NCI-H1436 treated with DMSO at 0.1 percent for 48 hours (cell line): Measurements from ENCODE around the gene LY6G6D.

Experiments
- DNase-seq: peaks from one replicate; lab custom pipeline; 2025; lab: John Stamatoyannopoulos, UW

The LY6G6D gene

DNA sequence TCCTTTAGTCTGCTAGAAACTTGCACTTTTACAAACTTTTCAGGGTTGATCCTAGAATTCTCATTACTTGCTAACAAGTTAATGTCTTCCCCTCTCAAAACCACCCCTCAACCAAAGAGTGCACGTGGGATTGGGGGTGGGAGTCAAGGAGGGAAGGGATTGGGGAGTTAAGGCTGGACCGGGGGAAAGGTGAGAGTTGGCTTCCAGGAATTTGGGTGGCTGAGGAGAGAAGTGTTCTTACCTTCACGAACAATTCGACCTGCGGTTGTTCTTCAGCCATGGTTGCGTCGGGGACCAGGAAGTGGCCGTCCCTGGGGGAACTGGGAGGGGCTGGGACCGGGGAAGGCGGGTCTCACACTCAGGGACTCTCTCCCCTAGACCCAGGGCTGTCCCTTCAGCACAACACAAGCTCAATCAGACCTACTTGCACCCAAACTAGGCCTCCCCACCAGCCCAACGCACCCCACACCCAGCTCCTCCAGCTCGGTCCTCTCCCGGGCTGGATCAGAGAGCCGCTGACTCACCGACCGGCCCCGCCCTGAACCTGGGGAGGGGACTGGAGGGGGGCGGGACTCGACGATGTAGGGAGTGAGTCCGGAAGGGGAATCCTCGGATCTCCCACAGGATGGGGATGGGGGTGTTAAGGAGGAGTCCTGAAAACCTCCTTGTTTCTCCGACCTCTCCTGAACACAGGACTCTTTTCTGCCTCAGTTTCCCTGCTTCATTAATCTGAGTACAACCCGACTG lies 21.0 kb downstream of the LY6G6D start, which contains the start of gene CLIC1:
TSS of gene CLIC1 (minus strand) at position 510 of the 747 bp plus-strand sequence. CDS start at position 280, 230 bp downstream.
- DNase-seq = peak; percentile 63

DNA sequence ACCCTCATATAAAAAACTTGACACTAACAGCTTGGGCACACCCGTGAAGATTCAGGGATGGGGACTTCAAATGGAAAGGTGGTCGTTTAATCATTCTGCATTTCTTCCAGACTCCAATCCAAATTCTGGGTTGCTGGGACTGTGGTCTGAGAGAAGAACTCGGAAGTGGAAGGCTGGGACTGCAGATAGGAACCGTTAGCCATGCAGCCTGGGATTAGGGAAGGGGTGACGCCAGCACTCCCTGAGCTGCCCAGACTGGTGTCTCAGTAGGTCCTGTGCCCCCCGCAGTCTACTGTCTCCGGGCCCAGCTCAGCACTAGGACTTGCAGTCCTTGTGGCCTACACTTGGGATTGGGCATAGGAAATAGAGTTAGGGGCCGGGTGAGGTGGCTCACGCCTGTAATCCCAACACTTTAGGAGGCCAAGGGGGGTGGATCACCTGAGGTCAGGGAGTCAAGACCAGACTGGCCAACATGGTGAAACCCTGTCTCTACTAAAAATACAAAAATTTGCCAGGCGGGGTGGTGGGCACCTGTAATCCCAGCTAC lies 21.7 kb downstream of the LY6G6D start:
- DNase-seq = no peak

DNA sequence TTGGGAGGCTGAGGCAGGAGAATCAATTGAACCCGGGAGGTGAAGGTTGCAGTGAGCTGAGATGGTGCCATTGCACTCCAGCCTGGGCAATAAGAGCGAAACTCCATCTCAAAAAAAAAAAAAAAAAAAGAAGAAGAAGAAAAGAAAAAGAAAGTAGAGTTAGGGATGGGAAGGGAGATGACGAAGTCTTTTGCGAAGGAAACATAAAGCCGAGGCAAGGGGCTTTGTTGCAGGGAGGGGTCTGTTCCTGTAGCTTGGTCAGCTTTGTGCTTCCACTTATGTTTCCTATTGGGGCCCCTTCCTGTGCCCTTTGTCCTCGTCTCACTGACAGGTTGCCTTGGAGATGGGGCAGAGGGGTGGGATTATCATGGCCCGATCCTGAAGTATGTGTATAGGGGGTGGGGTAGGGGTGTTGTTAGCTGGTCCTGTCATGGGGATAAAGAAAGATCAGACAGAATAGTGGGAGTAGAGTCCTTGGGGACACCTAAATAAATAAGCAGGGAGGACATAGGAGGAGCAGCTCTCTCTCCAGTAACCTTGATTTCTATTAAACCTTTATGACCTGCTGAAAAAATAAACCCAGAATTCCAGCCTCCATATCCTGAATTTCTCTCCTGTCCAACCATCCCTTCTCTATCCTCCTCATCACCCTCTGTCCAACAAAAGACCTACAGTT lies 22.3 kb downstream of the LY6G6D start:
- no peak for DNase-seq

DNA sequence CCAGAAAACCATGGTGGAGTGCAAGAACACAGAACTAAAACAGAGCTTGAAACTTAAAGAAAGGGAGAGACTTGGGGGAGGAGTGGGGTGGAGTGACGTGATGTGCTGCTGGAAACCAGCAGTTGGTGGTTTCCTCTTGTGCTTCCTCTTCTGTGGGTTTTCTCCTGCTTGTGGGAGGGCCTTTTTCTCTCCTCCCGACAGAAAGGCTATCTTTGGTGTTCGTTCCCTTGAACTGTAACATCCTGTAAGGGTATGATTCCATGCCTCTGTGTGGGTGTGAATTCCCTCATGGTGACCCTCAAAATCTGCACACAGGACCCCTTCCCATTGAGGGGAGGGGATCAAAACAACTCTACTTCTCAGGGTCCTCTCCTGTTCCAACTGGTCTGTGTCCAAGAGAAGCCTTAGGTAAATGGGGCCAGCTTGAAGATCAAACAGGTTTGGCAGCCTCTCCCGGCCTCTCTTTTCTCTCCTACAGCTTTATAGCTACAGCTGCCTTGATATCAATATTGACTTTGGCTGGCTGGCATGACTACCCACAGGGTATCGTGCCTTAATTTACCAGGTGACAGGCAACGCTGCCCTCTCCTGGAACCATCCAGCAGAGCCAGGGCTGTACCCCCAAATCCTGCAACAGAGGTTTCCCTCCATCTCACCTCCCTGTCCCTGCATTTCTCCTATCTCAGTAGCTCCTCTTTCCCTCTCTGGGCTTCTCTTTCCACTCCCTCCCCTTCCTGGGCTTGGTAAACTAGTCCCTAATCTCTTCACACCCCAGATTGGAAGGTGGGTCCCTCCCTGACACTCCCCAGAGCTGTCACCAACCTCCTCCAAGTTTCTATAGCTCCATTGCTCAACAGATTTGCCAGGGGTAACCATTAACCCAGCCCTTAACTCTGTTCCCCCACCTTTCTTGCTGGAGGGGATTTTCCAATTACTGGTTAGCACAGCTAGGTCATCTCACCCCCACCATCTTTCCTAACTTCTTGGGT lies 23.1 kb downstream of the LY6G6D start:
- no peak for DNase-seq

DNA sequence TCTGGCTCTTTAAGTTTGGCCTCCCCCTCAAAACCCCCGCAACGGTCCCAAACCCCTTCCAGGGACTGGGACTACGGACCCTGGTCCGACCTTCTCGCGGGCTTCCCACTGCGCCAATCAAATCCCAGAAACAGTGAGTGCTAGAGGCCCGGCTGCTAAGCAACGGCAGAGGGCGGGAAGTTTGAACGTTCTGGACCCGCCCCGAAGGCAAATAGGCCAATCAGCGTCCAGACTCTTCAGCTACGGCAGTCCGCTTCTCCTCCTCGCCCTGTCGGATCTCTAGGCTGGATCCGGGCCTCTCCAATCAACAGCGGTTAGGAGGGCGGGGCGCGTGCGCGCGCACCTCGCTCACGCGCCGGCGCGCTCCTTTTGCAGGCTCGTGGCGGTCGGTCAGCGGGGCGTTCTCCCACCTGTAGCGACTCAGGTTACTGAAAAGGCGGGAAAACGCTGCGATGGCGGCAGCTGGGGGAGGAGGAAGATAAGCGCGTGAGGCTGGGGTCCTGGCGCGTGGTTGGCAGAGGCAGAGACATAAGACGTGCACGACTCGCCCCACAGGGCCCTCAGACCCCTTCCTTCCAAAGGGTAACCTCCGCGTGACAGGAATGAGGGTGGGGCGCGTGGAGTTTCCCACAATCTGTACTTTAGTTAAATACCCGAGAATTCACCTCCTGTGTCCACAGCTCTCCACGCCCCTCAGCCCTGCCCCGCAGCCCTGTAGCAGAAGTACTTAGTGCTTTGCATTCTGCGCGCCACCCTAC lies 24.7 kb downstream of the LY6G6D start, which contains the start of gene MSH5:
TSS of gene MSH5 (plus strand) at position 367 of the 758 bp plus-strand sequence. CDS start 462 bp downstream, outside the sequence.
- peak; percentile 99 for DNase-seq

DNA sequence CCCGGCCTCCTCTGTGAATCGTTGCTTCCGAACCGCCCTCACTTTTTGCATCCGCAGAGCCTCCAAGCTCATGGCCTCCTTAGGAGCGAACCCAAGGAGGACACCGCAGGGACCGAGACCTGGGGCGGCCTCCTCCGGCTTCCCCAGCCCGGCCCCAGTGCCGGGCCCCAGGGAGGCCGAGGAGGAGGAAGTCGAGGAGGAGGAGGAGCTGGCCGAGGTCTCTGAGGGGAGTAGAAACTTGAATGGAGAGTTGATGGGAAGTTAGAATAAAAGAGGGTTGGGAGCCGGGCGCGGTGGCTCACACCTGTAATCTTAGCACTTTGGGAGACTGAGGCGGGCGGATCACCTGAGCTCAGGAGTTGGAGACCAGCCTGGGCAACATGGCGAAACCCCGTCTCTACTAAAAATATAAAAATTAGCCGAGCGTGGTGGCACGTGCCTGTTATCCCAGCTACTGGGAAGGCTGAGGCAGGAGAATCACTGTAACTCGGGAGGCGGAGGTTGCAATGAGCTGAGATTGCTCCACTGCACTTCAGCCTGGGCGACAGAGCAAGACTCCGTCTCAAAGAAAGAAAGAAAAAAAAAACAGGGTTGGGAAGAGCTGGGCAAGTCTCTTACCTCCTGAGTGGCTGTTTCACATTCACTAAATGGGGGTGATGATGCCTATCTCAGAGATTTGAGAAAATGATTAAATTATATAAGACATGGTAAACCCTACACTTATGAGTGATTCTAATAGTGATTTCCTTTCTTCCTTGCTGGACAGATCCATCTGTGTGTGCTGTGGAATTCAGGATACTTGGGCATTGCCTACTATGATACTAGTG lies 25.5 kb downstream of the LY6G6D start:
- no peak for DNase-seq

DNA sequence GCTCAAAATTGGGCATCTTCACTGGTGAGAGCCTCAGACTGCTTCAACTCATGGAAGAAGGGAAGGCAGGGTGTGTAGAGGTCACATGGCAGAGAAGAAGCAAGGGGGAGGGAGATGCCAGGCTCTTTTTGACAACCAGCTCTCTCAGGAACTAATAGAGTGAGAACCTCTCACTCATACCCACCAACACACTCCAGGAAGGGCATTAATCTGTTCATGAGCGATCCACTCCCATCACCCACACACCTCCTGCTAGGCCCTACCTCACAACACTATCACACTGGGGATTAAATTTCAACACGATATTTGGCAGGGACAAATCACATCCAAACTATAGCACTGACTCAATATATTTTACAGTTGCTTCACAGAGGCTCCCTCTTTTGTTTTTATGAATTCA lies 26.7 kb downstream of the LY6G6D start:
- no peak for DNase-seq

DNA sequence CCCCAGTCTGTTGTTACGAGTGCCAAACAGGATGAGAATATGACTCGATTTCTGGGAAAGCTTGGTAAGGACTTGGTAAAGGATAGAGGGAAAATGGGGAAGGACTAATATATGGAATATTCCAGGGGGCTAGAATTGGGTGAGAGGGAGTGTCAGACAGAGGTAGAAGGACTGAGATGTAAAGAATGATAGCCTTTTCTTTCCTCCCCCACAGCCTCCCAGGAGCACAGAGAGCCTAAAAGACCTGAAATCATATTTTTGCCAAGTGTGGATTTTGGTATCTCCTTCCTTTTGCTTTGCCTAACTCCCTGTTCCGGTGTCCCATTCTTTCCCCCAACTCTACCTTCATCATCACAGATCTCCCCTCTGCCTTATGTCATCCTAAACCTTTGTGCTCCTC lies 27.7 kb downstream of the LY6G6D start:
- DNase-seq = no peak

DNA sequence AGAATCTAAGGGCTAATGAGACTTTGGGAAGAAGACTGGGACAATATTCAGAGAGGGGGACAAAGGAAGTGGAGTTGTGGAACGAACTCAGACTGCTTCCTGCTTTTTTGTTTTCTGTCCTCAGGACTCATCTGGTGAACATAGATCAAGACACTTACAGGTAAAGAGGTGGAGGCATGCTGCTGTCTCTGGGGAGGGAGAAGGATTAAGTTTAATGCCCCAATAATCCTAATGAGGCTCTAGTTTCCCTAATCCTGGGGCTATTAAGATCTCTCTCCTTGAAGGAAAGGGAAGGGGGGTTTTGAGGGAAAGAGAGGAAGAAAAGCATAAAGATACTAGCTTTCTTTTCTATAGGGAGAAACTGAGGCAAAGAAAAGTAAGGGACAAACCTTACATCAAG lies 29.3 kb downstream of the LY6G6D start:
- no peak for DNase-seq

DNA sequence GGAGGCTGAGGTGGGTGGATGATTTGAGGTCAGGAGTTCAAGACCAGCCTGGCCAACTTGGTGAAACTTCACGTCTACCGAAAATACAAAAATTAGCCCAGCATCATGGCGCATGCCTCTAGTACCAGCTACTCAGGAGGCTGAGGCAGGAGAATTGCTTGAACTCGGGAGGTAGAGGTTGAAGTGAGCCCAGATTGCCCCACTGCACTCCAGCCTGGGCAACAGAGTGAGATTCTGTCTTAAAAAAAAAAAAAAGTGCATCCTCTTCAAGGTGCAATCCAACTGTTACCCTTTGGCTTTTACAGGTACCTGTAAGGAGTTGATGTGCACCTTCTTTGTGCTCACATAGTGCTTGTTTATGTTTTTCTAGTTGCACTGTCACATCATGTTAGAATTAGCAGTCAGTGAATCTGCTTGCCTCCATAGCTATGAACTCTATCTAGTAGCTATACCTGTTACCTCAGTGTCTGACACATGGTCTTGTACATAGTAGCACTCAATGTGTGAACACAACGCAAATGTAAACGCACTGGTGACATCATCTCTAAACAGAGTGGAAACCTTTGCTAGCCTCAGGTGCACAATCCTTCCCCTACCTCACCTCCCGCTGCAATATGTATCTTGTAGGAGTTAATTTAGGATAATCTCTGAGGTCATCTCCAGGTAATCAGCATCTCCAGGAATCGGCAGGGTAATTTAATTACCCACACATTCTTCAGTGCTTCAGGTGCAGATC lies 34.3 kb downstream of the LY6G6D start:
- no peak for DNase-seq

DNA sequence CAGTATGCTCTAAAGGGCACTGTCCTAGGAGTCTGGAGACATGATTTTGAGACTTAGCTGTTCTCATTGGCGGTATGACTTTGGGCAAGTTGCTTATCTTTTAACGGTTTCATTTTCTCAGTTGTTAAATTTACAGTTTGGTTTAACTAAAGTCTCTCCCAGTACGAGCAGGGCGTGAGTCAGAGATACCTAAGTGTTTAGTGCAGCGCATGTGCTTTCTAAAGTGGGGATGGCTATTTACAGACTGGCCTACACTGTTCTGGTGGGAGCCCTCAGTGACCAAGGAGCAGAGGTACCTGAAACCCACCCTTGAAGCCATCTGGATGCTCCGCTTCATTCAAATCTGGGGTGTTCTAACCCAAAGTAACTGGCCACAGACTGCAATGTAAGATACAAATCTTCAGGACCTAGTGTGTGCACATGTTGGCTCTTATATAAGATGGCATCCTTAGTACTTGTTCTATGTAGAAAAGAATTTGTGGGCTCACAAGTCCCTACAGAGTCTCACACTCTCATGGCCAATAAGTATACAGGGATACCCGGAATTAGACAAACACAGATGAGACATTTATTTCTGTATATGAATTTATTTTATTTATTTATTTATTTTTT lies 35.4 kb downstream of the LY6G6D start:
- DNase-seq = no peak

DNA sequence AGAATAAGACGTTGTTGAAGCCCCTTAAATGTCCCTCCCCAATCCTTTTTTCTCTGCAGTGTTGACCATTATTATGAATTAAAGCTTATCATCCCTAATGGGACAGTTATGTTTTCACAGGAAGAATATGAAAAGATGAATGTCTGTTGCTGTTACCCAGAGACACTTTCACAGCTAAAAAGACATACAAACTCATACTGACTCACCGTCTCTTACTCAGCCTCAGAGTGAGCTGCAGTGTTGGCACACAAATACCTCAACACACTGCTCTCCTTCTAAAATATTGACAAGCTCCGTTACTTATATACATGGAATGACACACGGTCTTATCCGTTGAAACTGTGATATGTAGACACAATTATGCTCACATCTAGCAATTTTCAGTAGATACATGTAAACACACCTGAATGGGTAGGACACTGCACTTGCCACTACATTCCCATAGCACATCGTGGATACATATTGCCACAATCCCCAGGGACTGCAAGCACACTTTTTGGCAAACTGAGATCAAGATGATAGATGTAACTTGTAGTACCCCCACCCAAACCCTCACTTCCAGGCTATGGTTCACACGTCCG lies 37.7 kb downstream of the LY6G6D start:
- DNase-seq = no peak

DNA sequence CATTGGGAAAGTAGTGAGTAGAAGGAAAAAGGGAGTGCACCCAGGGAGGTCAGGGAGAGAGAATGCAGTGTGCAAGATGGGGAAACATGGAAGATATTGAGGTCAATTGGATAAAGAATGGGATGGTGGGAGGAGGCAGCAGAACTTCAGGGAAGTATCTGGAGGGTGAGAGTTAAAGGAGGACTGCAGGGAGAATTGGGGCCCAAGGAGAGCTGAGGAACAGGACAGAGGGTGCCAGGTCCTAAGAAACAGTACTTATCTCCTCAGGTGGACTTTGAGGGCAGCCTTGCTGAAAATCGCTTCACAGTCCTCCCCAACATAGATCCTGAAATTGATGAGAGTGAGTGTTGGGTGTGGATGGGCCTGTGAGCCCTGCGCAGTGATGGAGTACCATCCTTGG lies 43.1 kb downstream of the LY6G6D start:
- no peak for DNase-seq

DNA sequence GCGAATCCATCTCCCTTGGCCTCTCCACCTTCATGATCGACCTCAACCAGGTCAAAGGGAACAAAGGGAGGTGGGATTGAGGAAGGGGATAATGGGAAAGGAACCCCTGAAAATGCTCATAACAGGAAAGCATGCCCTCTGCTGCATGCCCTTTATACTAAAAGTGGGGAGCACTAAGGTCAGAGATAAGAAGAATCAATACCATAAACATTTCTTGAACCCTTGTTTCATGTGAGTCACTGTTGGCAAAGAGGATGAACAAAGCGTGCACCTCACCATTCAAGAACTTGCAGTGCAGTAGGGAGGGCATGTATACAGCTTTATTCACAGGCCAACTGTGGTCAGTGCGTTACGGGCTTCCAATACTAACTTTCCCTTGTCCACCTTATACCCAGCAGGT lies 45.6 kb downstream of the LY6G6D start:
- DNase-seq = no peak

DNA sequence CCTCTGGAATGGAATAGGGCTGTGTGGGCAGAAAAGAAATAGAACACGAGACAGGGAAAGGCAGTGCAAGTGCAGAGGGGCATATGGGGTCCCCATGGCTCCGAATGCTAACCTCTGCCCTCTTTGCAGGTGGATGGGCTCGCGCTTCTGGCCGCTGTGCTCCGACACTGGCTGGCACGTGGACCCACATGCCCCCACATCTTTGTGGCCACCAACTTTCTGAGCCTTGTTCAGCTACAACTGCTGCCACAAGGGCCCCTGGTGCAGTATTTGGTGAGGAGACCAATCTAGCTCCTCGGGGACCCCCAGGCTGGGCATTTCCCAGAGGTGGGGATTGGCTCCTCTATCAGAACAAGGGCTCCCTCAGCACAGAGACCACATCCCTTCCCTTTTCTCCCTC lies 46.2 kb downstream of the LY6G6D start:
- DNase-seq = no peak

DNA sequence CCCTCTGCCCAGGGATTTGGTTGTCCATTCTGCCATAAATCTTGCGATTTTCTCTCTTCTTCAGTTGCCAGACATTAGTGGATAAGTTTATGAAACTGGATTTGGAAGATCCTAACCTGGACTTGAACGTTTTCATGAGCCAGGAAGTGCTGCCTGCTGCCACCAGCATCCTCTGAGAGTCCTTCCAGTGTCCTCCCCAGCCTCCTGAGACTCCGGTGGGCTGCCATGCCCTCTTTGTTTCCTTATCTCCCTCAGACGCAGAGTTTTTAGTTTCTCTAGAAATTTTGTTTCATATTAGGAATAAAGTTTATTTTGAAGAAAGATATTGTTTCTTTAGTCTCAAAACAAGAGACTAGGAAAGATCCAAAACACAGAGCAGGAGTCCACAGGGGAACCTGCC lies 47.2 kb downstream of the LY6G6D start, which contains the start of gene SAPCD1:
TSS of gene SAPCD1 (plus strand) at position 301 of the 400 bp plus-strand sequence. CDS start 399 bp downstream, outside the sequence.
- no peak for DNase-seq

DNA sequence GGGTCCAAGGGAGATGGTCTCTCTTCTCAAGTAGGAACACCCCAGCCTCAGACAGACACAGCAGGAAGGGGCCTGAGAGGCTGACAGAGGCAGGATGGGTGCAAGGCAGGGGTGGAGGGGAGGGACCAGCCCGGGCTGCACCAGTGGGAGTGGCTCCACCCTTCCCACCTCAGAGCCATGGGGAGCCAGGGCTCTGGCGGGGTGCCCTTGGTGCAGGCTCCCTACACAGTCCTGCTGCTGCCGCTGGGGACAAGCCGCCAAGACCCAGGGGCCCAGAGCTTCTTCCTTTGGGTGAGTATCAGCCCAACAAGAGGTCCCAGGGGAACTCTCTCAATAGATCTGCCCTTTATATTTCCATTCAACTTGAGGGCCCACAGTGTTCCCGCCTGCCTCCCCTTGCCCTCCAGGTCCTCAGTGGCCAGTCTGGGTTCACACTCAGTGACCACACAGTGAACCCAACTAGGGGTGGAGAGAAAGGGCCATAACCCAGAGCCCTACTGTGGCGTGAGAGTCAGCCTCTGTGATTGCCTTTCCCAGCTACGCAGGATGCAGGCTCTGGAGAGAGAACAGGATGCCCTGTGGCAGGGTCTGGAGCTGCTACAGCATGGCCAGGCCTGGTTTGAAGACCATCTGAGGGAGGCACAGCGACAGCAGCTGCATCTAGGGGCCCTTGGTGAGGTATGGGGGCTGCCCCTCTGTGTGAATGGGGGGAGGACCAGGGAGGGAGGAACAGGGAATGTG lies 47.9 kb downstream of the LY6G6D start:
- no peak for DNase-seq

DNA sequence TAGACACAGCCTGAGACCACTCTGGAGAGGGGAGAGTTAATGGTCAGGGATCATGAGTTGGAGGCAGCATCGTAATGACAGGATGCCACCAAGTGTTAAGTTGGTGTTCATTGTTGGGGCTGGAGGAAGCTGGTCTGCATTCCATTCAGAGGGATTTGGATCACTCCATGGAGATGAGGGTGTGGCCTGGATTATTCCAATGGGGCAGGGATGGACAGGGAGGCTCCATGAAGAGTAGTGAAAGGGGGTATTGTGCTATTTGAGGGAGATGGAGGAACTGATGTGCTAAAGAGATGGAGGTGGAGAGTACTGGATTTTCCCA lies 48.4 kb downstream of the LY6G6D start:
- no peak for DNase-seq
